GM19397 (cell line): Measurements from ENCODE around the gene METAP1D.

Experiments
- ATAC-seq: cut with Tn5 transposase; IDR thresholded peaks from one replicate; pipeline ENCODE4 v1.9.1; 2021; ENCODE audit warnings: mild to moderate bottlenecking, moderate library complexity; ENCODE audit not compliant: unreplicated experiment

The METAP1D gene

DNA sequence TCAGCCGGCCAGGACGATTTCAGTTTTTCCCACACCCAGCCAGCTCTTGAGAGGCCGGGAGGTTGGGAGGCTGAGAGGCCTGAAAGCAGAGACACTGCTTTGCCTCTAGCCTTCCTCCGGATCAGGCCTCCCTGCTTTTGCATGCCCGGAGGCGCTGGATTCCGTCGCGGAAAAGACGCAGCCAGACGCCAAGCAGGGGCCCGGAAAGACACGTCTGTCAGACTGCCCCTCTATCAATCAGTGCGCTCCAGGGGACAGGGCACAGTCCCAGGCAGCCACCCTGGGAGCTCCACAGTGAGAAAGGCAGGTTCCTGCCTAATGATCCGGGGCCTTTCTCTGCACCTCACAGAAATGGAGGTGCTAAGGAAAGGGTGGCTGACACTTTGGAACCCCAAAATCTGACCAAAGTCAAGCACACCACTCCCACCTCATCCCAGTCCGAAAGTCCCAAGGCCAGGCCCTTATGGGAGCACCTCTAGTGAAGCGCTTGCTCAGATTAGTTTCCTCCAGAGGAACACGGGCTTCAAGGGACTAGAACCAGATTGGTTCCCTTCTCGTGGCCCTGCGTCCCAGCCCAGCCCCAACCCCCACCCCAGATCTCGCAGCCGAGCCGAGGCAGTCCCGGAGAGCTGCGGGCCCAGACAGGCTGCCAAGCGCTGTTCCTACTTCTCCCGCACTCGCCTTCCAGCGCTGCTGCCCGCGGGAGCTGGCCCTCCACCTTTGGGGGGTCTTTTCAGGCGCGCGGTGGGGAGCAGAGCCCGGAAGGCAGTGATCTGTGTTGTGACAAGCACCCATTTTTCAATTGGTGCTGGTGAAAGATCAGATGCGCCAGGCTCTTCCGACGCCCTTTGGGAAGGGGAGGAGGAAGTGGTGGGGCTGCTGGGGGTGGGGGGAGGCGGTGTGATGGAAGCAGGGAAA is 90.5 kb downstream of the METAP1D start:
- no peak for ATAC-seq

DNA sequence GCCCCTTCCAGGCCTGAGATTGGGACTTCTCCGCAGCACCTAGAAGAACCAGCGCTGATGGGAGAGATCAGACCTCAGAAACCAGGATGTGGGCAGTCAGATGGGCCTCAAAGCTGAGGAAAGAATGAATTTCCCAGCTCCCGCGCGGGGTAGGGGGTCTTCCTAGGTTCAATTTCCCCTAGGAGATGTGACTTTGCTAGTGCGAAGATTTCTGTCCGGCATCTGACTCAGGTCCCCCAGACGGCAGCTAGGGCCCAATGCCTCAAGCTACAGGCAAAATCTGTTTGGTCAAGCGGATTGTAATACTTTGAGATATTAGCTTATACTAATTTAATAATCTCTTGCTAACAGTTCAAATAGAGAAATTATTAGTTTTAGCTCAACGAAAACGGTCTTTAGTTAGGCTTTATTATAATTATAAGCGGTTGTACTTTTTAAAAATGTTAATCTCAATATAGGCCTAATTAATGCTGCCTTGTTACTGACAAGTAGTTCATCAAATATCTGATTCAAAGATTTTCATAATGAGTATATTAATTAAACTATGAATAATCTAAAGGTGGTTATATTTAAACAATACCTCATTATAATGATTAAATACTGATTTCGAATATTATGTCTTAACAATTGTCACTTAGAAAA is 91.4 kb downstream of the METAP1D start:
- ATAC-seq, result no peak

- no peak for ATAC-seq
Measured at GRCh38 chr2:172091761-172092566, 92.2 kb downstream of the METAP1D start.

GRCh38 chr2:172092716-172093415 is 93.1 kb downstream of the METAP1D start:
- ATAC-seq, result no peak

DNA sequence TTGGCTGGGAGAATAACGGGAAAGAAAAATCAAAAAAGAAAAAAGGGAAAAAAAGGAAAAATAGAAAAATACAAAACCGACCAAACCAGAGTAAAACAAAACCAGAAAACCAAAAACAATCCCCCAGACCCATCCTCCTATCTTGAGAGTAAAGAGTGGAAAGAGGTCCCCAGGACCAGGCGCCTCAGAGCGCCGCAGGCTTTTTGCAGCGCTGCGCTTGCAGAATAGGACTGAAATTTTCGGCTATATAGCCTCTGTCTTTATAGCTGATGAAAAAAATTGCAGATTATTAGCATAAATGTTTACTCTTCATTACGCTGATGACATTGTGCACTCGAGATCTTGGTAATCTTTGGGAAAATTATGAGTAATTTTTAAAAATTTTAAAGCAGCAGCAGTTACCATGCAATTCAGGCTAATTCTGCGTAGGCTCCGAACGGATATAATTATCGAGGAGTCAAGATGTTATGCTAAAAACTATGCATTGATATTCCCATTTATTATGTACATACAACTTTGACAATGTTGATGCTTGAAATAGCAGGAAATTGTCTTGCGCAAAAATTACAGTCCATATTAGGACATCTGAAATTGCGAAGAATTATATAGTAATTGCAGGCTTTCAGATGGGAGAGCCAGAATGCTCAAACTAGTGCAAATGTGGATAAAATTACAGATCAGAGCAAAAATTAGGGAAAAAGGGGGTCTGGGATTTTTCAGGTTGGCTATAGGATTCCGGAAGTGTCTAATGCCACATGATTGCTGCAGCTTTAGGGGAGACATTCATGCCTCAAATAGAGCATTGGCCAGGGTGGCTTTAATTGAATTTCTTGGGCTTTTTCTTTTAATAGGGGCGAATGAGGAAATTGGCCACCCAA is 93.9 kb downstream of the METAP1D start:
- ATAC-seq, result no peak

DNA sequence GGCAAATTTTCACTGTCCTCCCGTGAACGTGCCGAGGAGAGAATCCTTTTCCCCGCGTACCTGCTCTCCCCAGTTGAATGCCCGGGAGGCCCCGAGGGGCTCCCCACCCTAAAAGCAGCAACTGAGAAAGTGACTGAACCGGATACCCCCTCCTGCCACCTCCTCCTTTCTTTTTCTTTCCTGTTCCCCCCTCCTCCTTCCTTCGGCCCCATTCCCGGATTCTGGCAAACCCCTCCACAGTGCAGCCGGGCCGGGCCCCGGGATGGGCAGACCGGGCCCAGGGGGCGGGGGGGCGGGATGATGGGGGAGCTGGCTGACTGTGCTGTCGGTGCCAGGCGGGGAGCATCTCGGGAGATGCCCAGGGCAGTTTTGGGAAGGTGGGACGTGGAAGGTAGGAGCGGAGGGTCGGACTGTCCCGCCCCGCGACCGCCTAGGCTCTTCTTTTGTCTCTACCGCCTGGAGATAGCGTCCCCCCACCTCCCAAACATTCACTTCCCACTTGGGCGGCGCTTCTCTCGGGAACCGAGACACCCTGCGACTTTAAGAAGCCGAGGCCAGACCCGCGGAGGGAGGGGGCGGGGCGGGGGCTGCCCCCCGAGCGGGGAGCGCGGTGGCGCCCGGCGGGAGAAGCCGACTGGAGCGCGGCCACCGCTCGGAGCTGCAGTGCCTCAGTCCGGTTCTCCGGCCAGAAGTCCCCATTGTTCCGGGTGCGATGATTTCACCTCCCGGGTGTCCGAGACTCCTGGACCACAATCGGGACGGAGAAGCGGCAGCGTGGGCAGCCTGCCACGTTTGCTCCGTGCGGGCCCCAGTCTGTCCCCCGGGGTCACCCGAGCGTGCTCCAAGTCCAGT is 94.8 kb downstream of the METAP1D start:
- ATAC-seq, result no peak

DNA sequence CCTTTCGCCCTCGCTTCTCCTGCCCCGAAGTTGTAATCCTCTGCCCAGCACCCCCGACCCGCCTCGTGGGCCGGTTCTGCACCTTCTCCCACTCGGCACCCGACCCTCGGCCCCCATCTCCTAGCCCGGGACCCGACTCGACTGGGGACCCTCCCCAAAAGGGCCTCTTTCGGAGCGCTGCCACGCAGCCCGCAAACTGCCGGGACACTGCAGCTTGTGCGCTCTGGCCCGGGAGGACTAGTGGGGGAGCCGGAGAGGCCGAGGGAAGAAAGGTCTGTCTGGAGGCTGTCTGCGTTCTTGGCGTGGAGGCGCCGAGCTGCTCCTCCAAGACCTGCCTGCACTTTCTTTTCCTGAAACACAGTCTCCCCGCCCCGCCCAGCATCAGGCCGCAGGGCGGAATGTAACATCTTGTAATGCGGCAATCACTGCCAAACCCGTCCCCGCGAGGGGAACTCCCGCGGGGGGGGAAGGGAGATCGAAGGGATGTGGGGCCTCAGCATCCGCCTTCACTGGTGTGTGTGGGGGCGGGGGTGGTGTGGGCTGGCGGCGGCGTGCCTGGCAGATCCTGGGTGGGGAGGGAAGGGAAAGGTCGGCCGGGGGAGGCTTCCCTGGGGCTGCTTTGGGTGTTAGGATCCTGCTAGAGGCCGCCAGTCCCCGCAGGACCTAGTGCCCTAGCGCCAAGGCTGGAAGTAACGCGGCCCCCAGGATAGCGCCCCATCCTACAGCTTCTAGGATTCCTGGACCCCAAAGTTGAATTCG is 95.6 kb downstream of the METAP1D start:
- ATAC-seq, result no peak

- ATAC-seq, result no peak
Measured at GRCh38 chr2:172095905-172096625, 96.3 kb downstream of the METAP1D start.

DNA sequence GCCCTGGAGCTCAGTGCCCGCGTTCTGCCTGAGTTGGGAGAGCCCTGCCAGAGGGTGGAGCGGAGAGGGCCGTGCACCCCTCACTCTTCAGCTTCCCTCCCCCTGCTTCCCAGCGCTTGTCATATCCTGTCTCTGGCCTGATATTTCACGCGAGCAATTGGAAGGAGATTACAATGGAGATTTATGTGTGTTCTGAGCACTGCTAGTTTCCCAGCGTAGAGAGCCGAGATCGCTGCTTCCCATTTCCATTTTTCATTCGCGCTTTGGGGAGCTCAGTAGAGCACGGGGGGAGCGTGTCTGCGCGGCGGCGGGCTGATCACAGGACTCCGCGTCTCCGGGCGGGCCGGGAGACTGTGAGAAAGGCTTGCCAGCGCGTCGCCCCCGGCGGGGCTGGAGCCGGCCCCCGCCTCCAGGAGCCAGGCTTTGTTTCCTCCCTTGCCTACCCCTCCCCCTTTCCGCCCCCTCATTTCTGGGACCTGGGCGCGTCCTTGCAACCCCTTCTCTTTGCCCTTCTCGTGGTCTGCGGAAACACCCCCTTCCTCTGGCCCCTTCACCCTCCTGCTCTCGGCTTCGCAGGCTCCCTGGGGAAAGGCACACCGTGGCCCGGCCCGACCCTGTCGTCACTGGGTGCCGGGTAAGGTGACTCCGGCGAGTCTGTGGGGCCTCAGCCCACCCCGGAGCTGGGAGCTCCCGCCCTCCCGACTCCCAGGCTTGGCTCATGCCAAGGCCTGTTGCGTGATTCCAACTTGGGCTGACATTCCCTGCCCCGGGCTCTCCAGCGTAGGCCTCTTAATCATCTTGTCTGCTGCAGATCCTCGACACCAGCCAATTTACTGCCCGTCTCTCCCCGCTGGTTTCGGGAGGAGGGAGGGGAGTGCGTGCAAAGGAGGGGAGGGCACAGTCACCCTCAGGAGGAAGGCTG is 97.1 kb downstream of the METAP1D start:
- ATAC-seq, result no peak

DNA sequence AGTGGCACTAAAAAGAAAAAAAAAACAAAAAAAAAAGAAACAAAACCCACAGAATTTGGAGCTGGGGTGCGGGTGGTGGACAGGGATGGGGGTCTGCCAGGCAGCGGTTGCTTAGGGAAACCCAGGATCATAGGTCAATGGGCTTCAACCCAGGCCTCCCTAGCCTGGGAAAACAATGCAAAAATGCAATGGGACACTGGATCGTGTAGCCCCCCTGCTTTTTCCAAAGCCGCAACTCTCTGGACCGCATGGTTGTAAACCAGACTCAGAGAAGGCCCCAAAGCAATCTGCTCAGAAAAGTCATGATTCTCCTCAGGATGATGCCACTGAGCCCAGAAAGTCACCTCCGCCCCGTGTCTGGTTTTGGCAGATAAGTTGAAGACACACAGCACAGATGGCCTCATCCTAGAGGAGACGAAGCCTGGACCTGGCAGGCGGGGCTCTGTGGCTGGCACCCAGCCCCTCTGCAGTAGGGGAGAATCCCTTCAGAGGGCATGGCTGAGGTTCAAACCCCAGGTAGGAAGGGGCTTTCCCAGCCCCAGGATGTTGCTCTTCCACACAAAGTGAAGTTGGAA is 97.9 kb downstream of the METAP1D start:
- no peak for ATAC-seq

- no peak for ATAC-seq
Measured at GRCh38 chr2:172098287-172098649, 98.5 kb downstream of the METAP1D start.

DNA sequence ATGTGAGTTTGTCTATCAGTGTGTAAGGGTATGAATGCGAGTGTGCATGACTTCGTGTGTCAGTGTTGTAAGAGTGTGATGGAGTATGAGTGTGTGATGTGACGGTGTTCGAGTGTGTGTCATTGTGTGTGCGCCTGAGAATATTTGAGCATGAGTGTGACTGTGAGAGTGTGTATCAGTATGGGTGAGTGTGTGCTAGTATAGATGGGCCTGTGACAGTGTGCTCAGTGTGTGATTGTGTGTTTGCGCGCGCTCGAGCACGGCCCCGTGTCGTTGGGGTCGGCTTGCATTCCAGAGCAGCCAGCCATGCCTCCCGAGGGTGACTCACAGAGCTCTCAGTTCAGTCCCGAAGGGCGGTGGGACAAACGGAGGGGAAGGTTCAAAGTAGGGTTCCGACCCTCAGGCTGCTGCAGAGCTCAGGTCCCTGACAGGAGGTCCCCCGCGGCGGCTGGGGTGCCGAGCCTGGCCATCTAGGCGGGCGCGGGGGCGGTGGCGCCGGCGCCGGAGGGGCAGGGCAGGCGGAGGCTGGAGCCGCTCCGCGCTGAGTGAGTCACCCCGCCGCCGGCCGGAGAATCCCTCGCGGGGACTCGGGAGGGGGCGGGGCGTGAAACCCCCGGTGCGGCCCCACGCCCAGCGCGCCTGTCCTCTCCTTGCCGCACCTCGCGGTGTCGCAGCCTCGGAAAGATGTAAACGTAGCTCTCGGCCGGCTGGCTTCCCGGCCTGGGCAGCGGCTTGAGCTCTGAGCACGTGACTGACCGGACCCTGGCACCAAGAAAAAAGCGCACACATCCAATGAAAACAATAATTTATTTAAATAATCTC is 99.1 kb downstream of the METAP1D start:
- ATAC-seq, result no peak

DNA sequence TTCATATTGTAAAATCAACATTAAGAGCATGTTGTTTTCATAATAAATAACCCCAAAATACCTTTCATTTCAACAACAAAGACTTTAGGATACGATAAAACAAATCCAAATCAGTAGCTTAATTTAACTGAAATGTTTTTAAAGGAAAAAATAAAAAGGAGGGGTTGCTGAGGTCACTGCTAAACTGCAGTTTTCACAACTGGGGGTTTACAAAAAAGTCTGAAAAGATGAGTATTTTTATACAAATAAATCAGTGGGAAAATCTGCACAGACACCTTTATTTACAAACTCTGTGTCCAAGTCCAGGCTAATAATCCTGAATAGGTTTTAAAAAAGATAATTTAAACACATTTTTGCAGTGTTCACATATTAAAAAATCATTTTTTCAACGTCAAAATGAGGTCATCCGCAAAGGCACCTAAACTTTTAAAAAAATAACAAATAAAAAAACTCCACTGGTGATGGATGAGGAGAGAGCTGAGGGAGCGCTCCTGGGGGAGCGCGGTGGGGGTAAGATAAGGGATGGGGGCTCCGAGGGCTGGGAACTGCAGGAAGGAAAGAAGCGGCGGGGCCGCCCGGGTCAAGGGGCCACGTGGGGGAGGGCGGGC is 99.8 kb downstream of the METAP1D start:
- no peak for ATAC-seq

DNA sequence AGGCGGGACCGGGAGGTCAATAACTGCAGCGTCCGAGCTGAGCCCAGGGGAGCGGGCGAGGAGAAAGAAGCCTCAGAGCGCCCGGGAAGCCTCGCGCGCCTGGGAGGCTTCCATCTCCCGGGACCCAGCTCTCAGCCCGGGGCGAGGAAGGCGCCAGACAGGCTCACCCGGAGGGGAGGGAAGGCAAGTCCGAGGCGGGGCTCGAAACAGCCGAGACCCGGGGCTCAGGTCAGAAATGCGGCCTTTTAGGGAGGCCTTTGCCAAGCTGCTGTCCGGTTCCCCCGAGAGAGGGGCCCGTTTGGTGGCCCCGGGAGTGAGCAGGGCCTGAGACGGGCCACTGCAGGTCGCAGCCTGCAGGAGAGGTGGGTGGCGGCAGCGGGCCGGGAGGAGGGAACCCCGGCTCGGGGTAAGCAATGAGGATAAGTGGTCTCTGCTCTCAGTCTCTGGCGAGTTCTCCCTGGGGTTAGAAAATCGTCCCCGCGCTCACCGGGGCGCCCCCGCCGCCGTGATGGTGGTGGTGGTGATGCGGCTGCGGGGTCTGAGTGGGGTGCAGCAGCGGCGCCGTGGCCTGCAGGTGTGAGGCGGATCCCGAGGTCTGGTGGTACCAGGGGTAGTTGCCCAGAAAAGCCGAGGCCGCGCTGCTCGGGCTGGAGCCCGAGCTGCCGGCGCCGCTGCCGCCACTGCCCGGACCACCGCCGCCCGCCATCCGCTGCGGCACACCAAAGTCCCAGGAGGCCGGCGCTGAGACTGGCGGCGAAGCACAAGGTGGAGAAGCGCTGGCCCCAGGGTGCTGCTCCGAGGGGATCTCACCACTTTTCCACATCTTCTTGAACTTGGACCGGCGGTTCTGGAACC is 100.6 kb downstream of the METAP1D start:
- no peak for ATAC-seq
